Neutrophil (primary cell): ENCODE results near the gene CPM.
"Not testable (repeated sequence)": the region's sequence is repeated elsewhere in the genome, so short reads cannot be mapped to it uniquely, and the experiment has no call there.

Experiments used
- H3K27ac ChIP-seq: fragments of 200-600 bp; sonication (generic); 2 replicates; pipeline ENCODE4 v1.5.1; 2016; ENCODE audit warnings: mild to moderate bottlenecking, moderate library complexity
- H3K27me3 ChIP-seq: fragments of 200-600 bp; sonication (generic); 2 replicates; pipeline ENCODE4 v1.6.0; 2016; ENCODE audit warnings: mild to moderate bottlenecking
- H3K36me3 ChIP-seq: fragments of 200-600 bp; sonication (generic); 2 replicates; pipeline ENCODE4 v1.5.1; 2017
- H3K4me1 ChIP-seq, 2 experiments: fragments of 200-600 bp in 1 of 2; sonication (generic) in 1 of 2; 1 replicate in 1 of 2; 2 replicates in 1 of 2; pipeline versions ENCODE4 v1.5.1 to v1.6.1; 2013 to 2016; ENCODE audit warnings: low read depth in 1 of 2, low read length in 1 of 2, mild to moderate bottlenecking in 1 of 2, moderate library complexity in 1 of 2; ENCODE audit not compliant: control insufficient read depth in 1 of 2, insufficient read depth in 1 of 2
- H3K4me3 ChIP-seq, 2 experiments: fragments of 200-600 bp in 1 of 2; sonication (generic) in 1 of 2; 1 replicate in 1 of 2; 2 replicates in 1 of 2; pipeline ENCODE4 v1.5.1; 2013 to 2016; ENCODE audit warnings: low read depth in 1 of 2, low read length in 1 of 2, mild to moderate bottlenecking in 1 of 2, moderate library complexity in 1 of 2
- H3K9me3 ChIP-seq: fragments of 200-600 bp; sonication (generic); 2 replicates; pipeline ENCODE4 v1.5.1; 2016
- CTCF ChIP-seq: fragments of 200-600 bp; sonication (generic); IDR thresholded peaks from 2 replicates; pipeline ENCODE4 v1.5.1; 2016; ENCODE audit warnings: antibody characterized with exemption

Gene CPM

GRCh38 chr12:68821357-68822188 lies 111.4 kb downstream of the CPM start:
- H3K27ac ChIP-seq = peak overlapping the region; percentile 45
- H3K36me3 ChIP-seq = peaks cover 90% of the 10 kb centered on the region

GRCh38 chr12:68819481-68819880 lies 113.5 kb downstream of the CPM start:
- H3K4me3 ChIP-seq, H3K4me1 ChIP-seq, H3K27me3 ChIP-seq, H3K9me3 ChIP-seq: not testable (repeated sequence)
- peaks cover 85% of the 10 kb centered on the region for H3K36me3 ChIP-seq
- peak overlapping the region; percentile 25 for H3K27ac ChIP-seq

More at GRCh38 chr12:68821357-68822188, 111.4 kb downstream of the CPM start:
- H3K9me3 ChIP-seq = no peaks in the 10 kb centered on the region
- TF ChIP-seq CTCF = no peak
- no peaks in the 10 kb centered on the region for H3K27me3 ChIP-seq
- no peak overlapping the region for H3K4me3 ChIP-seq
- no peaks in the 10 kb centered on the region for H3K4me1 ChIP-seq

- Histone ChIP-seq H3K27me3 (no peaks in the 10 kb centered on the region), H3K4me3 (no peak overlapping the region), H3K27ac (peak overlapping the region; percentile 41), H3K36me3 (peaks cover 85% of the 10 kb centered on the region), H3K4me1 (peaks cover 0 to 3% of the 10 kb centered on the region in 2 experiments), H3K9me3 (no peaks in the 10 kb centered on the region)
- no peak for TF ChIP-seq CTCF
Observed at GRCh38 chr12:68815928-68816800, 116.8 kb downstream of the CPM start.

- Histone ChIP-seq H3K36me3 (peaks cover 84% of the 10 kb centered on the region), H3K4me1 (peaks cover 0 to 3% of the 10 kb centered on the region in 2 experiments), H3K4me3 (no peak overlapping the region), H3K27me3 (no peaks in the 10 kb centered on the region), H3K27ac (peak overlapping the region; percentile 43), H3K9me3 (no peaks in the 10 kb centered on the region)
- TF ChIP-seq CTCF = no peak
Observed at GRCh38 chr12:68815232-68815927, 117.6 kb downstream of the CPM start.

GRCh38 chr12:68814490-68815231 lies 118.3 kb downstream of the CPM start:
- peak overlapping the region; percentile 43 for H3K27ac ChIP-seq
- H3K36me3 ChIP-seq = peaks cover 82% of the 10 kb centered on the region
- no peak overlapping the region for H3K4me3 ChIP-seq
- TF ChIP-seq CTCF = no peak
- no peaks in the 10 kb centered on the region for H3K9me3 ChIP-seq
- H3K4me1 ChIP-seq = peaks cover 0 to 3% of the 10 kb centered on the region in 2 experiments
- no peaks in the 10 kb centered on the region for H3K27me3 ChIP-seq
